A673 (cell line): ENCODE data around the gene ABCA7.

Experiments
- EZH2 ChIP-seq: fragments of 200-600 bp; sonication (generic); IDR thresholded peaks from 2 replicates; pipeline ENCODE4 v1.6.1; 2017; ENCODE audit warnings: borderline replicate concordance, low read depth, mild to moderate bottlenecking, mixed read lengths, antibody characterized with exemption, low read length; ENCODE audit not compliant: poor library complexity, severe bottlenecking
- TF ChIP-seq, protein P1 (sequence below): fragments of 300-800, 200-600 bp; sonication (generic); conservative IDR thresholded peaks from 2 replicates; pipeline ENCODE4 v1.5.1; 2017; ENCODE audit warnings: low read depth, mild to moderate bottlenecking, antibody characterized with exemption, low read length, moderate library complexity, mixed read lengths

DNA sequence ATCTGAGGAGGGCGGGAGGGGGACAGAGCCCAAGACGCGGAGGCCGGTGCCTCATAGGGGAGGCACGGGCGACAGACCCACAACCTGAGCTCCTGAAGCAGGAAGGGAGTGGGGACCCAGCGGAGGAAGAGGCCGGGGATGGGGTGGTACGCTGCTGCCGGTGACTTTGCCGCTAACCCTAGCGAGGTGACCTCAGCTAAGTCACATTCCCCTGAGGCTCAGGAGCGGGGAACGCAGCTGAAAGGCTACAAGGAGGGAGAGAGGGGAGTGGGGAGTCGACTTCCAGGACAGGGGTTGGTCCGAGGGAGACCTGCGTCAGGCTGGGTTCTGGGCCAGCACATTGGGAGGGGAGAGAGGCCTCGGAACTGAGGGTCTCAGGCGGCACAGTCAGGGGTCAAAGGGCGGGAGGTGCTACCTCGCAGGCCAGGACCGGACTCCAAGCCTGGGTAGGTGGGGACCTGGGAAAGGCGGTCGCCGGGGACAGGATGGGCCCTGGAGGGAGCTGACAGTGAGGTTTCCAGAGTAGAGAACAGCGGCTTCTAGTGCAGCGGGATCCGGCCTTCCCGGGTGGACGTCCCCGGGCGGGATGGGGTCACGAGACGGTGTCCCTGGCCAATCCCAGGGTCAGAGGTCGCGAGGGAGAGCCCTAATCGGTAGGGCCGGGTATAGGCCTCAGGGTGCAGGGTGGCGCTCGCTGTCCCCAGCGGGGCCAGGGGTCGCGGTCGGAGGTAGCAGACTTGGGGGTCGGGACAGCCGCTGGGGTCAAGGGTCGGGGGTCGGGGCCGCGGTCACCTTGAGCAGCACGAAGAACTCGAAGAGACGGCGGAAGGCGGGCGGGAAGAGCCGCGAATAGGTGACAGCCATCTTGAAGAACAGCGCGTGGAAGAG, 19.7 kb upstream of the ABCA7 start:
- no peak for TF ChIP-seq EZH2
- TF ChIP-seq, protein P1, sequence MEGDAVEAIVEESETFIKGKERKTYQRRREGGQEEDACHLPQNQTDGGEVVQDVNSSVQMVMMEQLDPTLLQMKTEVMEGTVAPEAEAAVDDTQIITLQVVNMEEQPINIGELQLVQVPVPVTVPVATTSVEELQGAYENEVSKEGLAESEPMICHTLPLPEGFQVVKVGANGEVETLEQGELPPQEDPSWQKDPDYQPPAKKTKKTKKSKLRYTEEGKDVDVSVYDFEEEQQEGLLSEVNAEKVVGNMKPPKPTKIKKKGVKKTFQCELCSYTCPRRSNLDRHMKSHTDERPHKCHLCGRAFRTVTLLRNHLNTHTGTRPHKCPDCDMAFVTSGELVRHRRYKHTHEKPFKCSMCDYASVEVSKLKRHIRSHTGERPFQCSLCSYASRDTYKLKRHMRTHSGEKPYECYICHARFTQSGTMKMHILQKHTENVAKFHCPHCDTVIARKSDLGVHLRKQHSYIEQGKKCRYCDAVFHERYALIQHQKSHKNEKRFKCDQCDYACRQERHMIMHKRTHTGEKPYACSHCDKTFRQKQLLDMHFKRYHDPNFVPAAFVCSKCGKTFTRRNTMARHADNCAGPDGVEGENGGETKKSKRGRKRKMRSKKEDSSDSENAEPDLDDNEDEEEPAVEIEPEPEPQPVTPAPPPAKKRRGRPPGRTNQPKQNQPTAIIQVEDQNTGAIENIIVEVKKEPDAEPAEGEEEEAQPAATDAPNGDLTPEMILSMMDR: no peak
